Activated naive CD8-positive, alpha-beta T cell treated with anti-CD3 and anti-CD28 coated beads, Interleukin-2, amount 10 ng/mL, durations not matched to agents 7 days and 5 days (primary cell): ENCODE results near the gene KCNA10. TPM values are rescaled to one million over a fixed set of nuclear protein-coding genes. Genes with fewer than 3 reads are reported as not detected.

ENCODE experiments used
- ATAC-seq: fragments of 150-1000 bp; cut with Tn5 transposase; one replicate; pipeline ENCODE4 v1.10.0; 2021; ENCODE audit warnings: low read depth, moderate library complexity
- POLR2A ChIA-PET: fragments of 350-600 bp; sonication (Branson Sonifier 250); formaldehyde crosslinking; loops from one replicate; lab custom pipeline; 2021; ENCODE audit warnings: antibody characterized with exemption; lab: Charles Lee
- DNase-seq: peaks from one replicate; pipeline ENCODE4 v3.0.0; 2021
- H3K27ac Mint-ChIP-seq: one replicate; pipeline ENCODE4 v1.8.0; 2022; ENCODE audit warnings: mild to moderate bottlenecking, mixed read lengths
- H3K27me3 Mint-ChIP-seq: one replicate; pipeline ENCODE4 v1.8.0; 2022; ENCODE audit warnings: mild to moderate bottlenecking, moderate library complexity, mixed read lengths
- H3K36me3 Mint-ChIP-seq: one replicate; pipeline ENCODE4 v1.8.0; 2021; ENCODE audit warnings: mild to moderate bottlenecking, mixed read lengths
- H3K4me1 Mint-ChIP-seq: one replicate; pipeline ENCODE4 v1.8.0; 2021; ENCODE audit warnings: mixed read lengths
- H3K4me3 Mint-ChIP-seq: one replicate; pipeline ENCODE4 v1.8.0; 2022; ENCODE audit warnings: mild to moderate bottlenecking, moderate library complexity, mixed read lengths
- H3K9me3 Mint-ChIP-seq: one replicate; pipeline ENCODE4 v1.8.0; 2021; ENCODE audit warnings: mixed read lengths
- total RNA-seq, 2 experiments: library from RNA; stranded (reverse); gene quantifications; one replicate each; pipeline ENCODE4 v1.2.3, GENCODE V29; 2021

The KCNA10 gene
- total RNA-seq, 2 experiments from 2014 or later, result not detected

- Mint-ChIP-seq H3K9me3 (no peaks in the 10 kb centered on the region), H3K4me1 (no peaks in the 10 kb centered on the region), H3K27ac (no peak overlapping the region), H3K27me3 (peaks cover 2% of the 10 kb centered on the region), H3K4me3 (no peak overlapping the region), H3K36me3 (no peaks in the 10 kb centered on the region)
- ATAC-seq (no peak), DNase-seq (no peak)
- POLR2A ChIA-PET, result no interaction called here
Observed at GRCh38 chr1:110477041-110477440, 41.9 kb downstream of the KCNA10 start.

- ATAC-seq, result no peak
- Mint-ChIP-seq H3K9me3 (no peaks in the 10 kb centered on the region), H3K4me1 (no peaks in the 10 kb centered on the region), H3K4me3 (no peak overlapping the region), H3K27ac (no peak overlapping the region), H3K27me3 (peaks cover 2% of the 10 kb centered on the region), H3K36me3 (no peaks in the 10 kb centered on the region)
- DNase-seq, result no peak
- POLR2A ChIA-PET, result no interaction called here
Observed at GRCh38 chr1:110476028-110476765, 42.8 kb downstream of the KCNA10 start.

- no peaks in the 10 kb centered on the region for H3K4me1 Mint-ChIP-seq
- no peak for ATAC-seq
- H3K4me3 Mint-ChIP-seq, result no peak overlapping the region
- POLR2A ChIA-PET, result no interaction called here
- H3K27ac Mint-ChIP-seq, result no peak overlapping the region
- no peak for DNase-seq
- no peaks in the 10 kb centered on the region for H3K36me3 Mint-ChIP-seq
- no peaks in the 10 kb centered on the region for H3K9me3 Mint-ChIP-seq
- H3K27me3 Mint-ChIP-seq, result peaks cover 2% of the 10 kb centered on the region
Observed at GRCh38 chr1:110475362-110476027, 43.5 kb downstream of the KCNA10 start.

- peaks cover 2% of the 10 kb centered on the region for H3K27me3 Mint-ChIP-seq
- H3K4me3 Mint-ChIP-seq, result no peak overlapping the region
- H3K27ac Mint-ChIP-seq, result no peak overlapping the region
- no peak for ATAC-seq
- POLR2A ChIA-PET, result no interaction called here
- no peaks in the 10 kb centered on the region for H3K9me3 Mint-ChIP-seq
- no peaks in the 10 kb centered on the region for H3K4me1 Mint-ChIP-seq
- no peak for DNase-seq
- no peaks in the 10 kb centered on the region for H3K36me3 Mint-ChIP-seq
Observed at GRCh38 chr1:110474444-110474843, 44.5 kb downstream of the KCNA10 start.

GRCh38 chr1:110472546-110472945, 46.4 kb downstream of the KCNA10 start:
- Mint-ChIP-seq H3K4me1 (no peaks in the 10 kb centered on the region), H3K36me3 (no peaks in the 10 kb centered on the region), H3K27ac (no peak overlapping the region), H3K4me3 (no peak overlapping the region), H3K27me3 (peaks cover 2% of the 10 kb centered on the region), H3K9me3 (no peaks in the 10 kb centered on the region)
- DNase-seq, result no peak
- ATAC-seq, result no peak
- POLR2A ChIA-PET, result no interaction called here

GRCh38 chr1:110471131-110471530, 47.8 kb downstream of the KCNA10 start:
- ATAC-seq (no peak), DNase-seq (no peak)
- Mint-ChIP-seq H3K36me3 (no peaks in the 10 kb centered on the region), H3K9me3 (no peaks in the 10 kb centered on the region), H3K27me3 (peaks cover 2% of the 10 kb centered on the region), H3K4me3 (no peak overlapping the region), H3K27ac (no peak overlapping the region), H3K4me1 (no peaks in the 10 kb centered on the region)
- POLR2A ChIA-PET, result no interaction called here

Other genes with a start within 250 kb of the KCNA10 start
- 10 to 100 TPM; 80.3 to 80.6 TPM for gene RBM15, start 179.8 kb downstream of the KCNA10 start, total RNA-seq
- gene SLC16A4, start 128.1 kb downstream of the KCNA10 start, total RNA-seq, result under 1 TPM; 0.23 to 0.33 TPM
- gene LAMTOR5, start 111.5 kb downstream of the KCNA10 start, total RNA-seq, result 100 to 1,000 TPM; 115 TPM
- not detected for gene PROK1, start 68.0 kb downstream of the KCNA10 start, total RNA-seq
- gene KCNA2, start 87.2 kb upstream of the KCNA10 start, total RNA-seq, result 1 to 10 TPM; 1.1 to 1.6 TPM
- gene KCNA3, start 155.8 kb upstream of the KCNA10 start, total RNA-seq, result 10 to 100 TPM; 68.4 to 74.0 TPM